MCF 10A (cell line): ENCODE data around the gene TMEM132A. TPM values are rescaled to one million over a fixed set of nuclear protein-coding genes. Genes with fewer than 3 reads are reported as not detected.

Source experiments
- BruUV-seq: library from RNA; stranded (reverse); fragments of 400-500 nt; replicated peaks from 2 replicates; lab custom pipeline; 2021; lab: Mats Ljungman, UMichigan
- CTCF ChIA-PET: fragments of 300-600 bp; sonication (Branson Sonifier 250); formaldehyde crosslinking; extraction: SDS; loops from one replicate; lab custom pipeline; 2021; ENCODE audit warnings: antibody characterized with exemption, inconsistent platforms; lab: Yijun Ruan, JAX
- POLR2A ChIA-PET: fragments of 300-600, 350-650 bp; sonication (Branson Sonifier 250); formaldehyde crosslinking; extraction: SDS; loops from one replicate; lab custom pipeline; 2020; ENCODE audit warnings: antibody characterized with exemption, inconsistent platforms; lab: Yijun Ruan, JAX
- DNase-seq: peaks from one replicate; pipeline ENCODE4 v3.0.0-alpha.2; 2018; ENCODE audit not compliant: unreplicated experiment
- H3K27ac Mint-ChIP-seq: one replicate; pipeline ENCODE4 v1.8.0; 2022; ENCODE audit warnings: mild to moderate bottlenecking, low read depth, mixed read lengths; ENCODE audit not compliant: unreplicated experiment
- H3K27me3 Mint-ChIP-seq: one replicate; pipeline ENCODE4 v1.8.0; 2022; ENCODE audit warnings: mixed read lengths; ENCODE audit not compliant: insufficient read depth, unreplicated experiment
- H3K36me3 Mint-ChIP-seq: one replicate; pipeline ENCODE4 v1.8.0; 2022; ENCODE audit warnings: mild to moderate bottlenecking, moderate library complexity, mixed read lengths; ENCODE audit not compliant: insufficient read depth, unreplicated experiment
- H3K4me1 Mint-ChIP-seq: one replicate; pipeline ENCODE4 v1.8.0; 2022; ENCODE audit warnings: mixed read lengths; ENCODE audit not compliant: insufficient read depth, unreplicated experiment
- H3K4me3 Mint-ChIP-seq: one replicate; pipeline ENCODE4 v1.8.0; 2022; ENCODE audit warnings: mild to moderate bottlenecking, moderate library complexity, mixed read lengths; ENCODE audit not compliant: unreplicated experiment
- H3K9me3 Mint-ChIP-seq: one replicate; pipeline ENCODE4 v1.8.0; 2022; ENCODE audit warnings: mixed read lengths; ENCODE audit not compliant: unreplicated experiment
- intact Hi-C: fragments of 100-400 bp; cut with micrococcal nuclease; formaldehyde crosslinking; loops from 2 replicates; pipeline ENCODE4 v1.14.1; 2022
- total RNA-seq: library from RNA; stranded (reverse); gene quantifications from 2 replicates; pipeline ENCODE4 v1.2.3, GENCODE V29; 2022
- TF ChIP-seq, protein P1 (sequence below): fragments of 200-600 bp; IDR thresholded peaks from one replicate; pipeline ENCODE4 v1.8.0; 2022; ENCODE audit warnings: antibody characterized with exemption, mild to moderate bottlenecking; ENCODE audit not compliant: unreplicated experiment

Gene TMEM132A
- total RNA-seq, 1 experiment from 2014 or later, result 20.5 TPM

DNA sequence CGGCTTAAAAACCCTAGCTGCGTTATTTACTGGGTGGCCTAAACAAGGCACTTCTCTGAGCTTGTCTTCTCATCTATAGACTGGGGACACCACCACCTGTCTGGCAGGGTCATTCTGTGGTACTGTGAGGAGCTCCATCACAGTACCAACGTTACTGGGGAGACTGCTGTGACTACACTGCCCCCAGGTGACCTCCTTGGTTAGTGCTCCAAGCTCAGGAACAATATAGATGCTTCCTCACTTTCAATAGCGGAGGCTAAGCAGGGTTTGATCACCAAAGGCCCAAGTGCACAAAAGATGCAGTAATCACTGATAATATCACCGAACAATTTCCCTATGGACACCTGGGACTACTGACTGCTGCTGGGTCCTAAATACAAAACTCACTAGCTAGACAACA lies 36.7 kb upstream of the TMEM132A start:
- Mint-ChIP-seq H3K36me3 (peaks cover 48% of the 10 kb centered on the region), H3K4me3 (no peak overlapping the region), H3K9me3 (no peaks in the 10 kb centered on the region), H3K27me3 (no peaks in the 10 kb centered on the region), H3K4me1 (no peaks in the 10 kb centered on the region), H3K27ac (no peak overlapping the region)
- BruUV-seq, result no TSS peak
- ChIA-PET POLR2A (interaction anchor here (0.9 to 1.8 kb wide), 4 partner anchors 12 to 112 kb away, joined by 3 to 11 read pairs (median 4); partner anchors contain the start of gene TMEM109), CTCF (interaction anchor here (0.6 to 5.3 kb wide), 18 partner anchors 11 to 1829 kb away, joined by 3 to 47 read pairs (median 4); partner anchors contain the start of gene ZP1)
- TF ChIP-seq, protein P1, sequence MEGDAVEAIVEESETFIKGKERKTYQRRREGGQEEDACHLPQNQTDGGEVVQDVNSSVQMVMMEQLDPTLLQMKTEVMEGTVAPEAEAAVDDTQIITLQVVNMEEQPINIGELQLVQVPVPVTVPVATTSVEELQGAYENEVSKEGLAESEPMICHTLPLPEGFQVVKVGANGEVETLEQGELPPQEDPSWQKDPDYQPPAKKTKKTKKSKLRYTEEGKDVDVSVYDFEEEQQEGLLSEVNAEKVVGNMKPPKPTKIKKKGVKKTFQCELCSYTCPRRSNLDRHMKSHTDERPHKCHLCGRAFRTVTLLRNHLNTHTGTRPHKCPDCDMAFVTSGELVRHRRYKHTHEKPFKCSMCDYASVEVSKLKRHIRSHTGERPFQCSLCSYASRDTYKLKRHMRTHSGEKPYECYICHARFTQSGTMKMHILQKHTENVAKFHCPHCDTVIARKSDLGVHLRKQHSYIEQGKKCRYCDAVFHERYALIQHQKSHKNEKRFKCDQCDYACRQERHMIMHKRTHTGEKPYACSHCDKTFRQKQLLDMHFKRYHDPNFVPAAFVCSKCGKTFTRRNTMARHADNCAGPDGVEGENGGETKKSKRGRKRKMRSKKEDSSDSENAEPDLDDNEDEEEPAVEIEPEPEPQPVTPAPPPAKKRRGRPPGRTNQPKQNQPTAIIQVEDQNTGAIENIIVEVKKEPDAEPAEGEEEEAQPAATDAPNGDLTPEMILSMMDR, result peak; percentile 49
- intact Hi-C loops, result loop anchor here (1.0 kb wide), 2 partner anchors 56 to 112 kb away; no protein-coding TSS in a partner anchor
- DNase-seq, result peak; percentile 55

- H3K4me3 Mint-ChIP-seq, result no peak overlapping the region
- no peaks in the 10 kb centered on the region for H3K27me3 Mint-ChIP-seq
- no peaks in the 10 kb centered on the region for H3K4me1 Mint-ChIP-seq
- TF ChIP-seq, protein P1, result no peak
- H3K27ac Mint-ChIP-seq, result no peak overlapping the region
- CTCF ChIA-PET, result interaction anchor here (0.7 to 5.3 kb wide), 7 partner anchors 9 to 115 kb away, joined by 3 to 47 read pairs (median 4); no protein-coding TSS in a partner anchor
- no peak for DNase-seq
- POLR2A ChIA-PET, result interaction anchor here (0.7 to 1.3 kb wide), 5 partner anchors 10 to 59 kb away, joined by 3 to 4 read pairs (median 3); no protein-coding TSS in a partner anchor
- no TSS peak for BruUV-seq
- peaks cover 60% of the 10 kb centered on the region for H3K36me3 Mint-ChIP-seq
- intact Hi-C loops, result no loop called here
- H3K9me3 Mint-ChIP-seq, result no peaks in the 10 kb centered on the region
These were observed 34.4 kb upstream of the TMEM132A start for GRCh38 chr11:60889869-60890311.

GRCh38 chr11:60890696-60891095 lies 33.6 kb upstream of the TMEM132A start:
- Mint-ChIP-seq H3K4me3 (no peak overlapping the region), H3K36me3 (peaks cover 68% of the 10 kb centered on the region), H3K4me1 (no peaks in the 10 kb centered on the region), H3K27ac (no peak overlapping the region), H3K9me3 (no peaks in the 10 kb centered on the region), H3K27me3 (no peaks in the 10 kb centered on the region)
- POLR2A ChIA-PET, result interaction anchor here (0.6 to 1.1 kb wide), 3 partner anchors 15 to 301 kb away, joined by 3 to 4 read pairs (median 4); no protein-coding TSS in a partner anchor
- intact Hi-C loops, result no loop called here
- DNase-seq, result no peak
- BruUV-seq, result no TSS peak
- TF ChIP-seq, protein P1, result no peak
- CTCF ChIA-PET, result interaction anchor here (0.7 to 5.3 kb wide), 5 partner anchors 8 to 238 kb away, joined by 3 to 47 read pairs (median 4); no protein-coding TSS in a partner anchor

- no TSS peak for BruUV-seq
- DNase-seq, result no peak
- no peak overlapping the region for H3K27ac Mint-ChIP-seq
- H3K36me3 Mint-ChIP-seq, result peaks cover 73% of the 10 kb centered on the region
- no peak overlapping the region for H3K4me3 Mint-ChIP-seq
- no peaks in the 10 kb centered on the region for H3K27me3 Mint-ChIP-seq
- TF ChIP-seq, protein P1, result no peak
- intact Hi-C loops, result no loop called here
- ChIA-PET CTCF (interaction anchor here (0.6 to 5.3 kb wide), 5 partner anchors 10 to 386 kb away, joined by 3 to 47 read pairs (median 4); no protein-coding TSS in a partner anchor), POLR2A (interaction anchor here (0.6 to 1.3 kb wide), 5 partner anchors 10 to 300 kb away, joined by 3 to 4 read pairs (median 3); no protein-coding TSS in a partner anchor)
- no peaks in the 10 kb centered on the region for H3K4me1 Mint-ChIP-seq
- H3K9me3 Mint-ChIP-seq, result no peaks in the 10 kb centered on the region
These were observed 33.0 kb upstream of the TMEM132A start for GRCh38 chr11:60891103-60891741.
